ENCODE data around the gene GTF2A1L. TPM values are rescaled to one million over a fixed set of nuclear protein-coding genes. Genes with fewer than 3 reads are reported as not detected.
"Not testable (repeated sequence)": the region's sequence is repeated elsewhere in the genome, so short reads cannot be mapped to it uniquely, and the experiment has no call there.

Gene GTF2A1L
- total and polyA plus RNA-seq, 2 donors from 2014 or later = 0.76 to 2.7 TPM

- H3K27ac ChIP-seq (ENCODE audit: low read depth in 2 of 2, low read length in 2 of 2) = no peak overlapping the region
- FAIRE-seq = no peak
- H3K9ac ChIP-seq (ENCODE audit: low read length in 3 of 3) = no peak overlapping the region
- DNase-seq = no peak
- TF ChIP-seq, protein P1, sequence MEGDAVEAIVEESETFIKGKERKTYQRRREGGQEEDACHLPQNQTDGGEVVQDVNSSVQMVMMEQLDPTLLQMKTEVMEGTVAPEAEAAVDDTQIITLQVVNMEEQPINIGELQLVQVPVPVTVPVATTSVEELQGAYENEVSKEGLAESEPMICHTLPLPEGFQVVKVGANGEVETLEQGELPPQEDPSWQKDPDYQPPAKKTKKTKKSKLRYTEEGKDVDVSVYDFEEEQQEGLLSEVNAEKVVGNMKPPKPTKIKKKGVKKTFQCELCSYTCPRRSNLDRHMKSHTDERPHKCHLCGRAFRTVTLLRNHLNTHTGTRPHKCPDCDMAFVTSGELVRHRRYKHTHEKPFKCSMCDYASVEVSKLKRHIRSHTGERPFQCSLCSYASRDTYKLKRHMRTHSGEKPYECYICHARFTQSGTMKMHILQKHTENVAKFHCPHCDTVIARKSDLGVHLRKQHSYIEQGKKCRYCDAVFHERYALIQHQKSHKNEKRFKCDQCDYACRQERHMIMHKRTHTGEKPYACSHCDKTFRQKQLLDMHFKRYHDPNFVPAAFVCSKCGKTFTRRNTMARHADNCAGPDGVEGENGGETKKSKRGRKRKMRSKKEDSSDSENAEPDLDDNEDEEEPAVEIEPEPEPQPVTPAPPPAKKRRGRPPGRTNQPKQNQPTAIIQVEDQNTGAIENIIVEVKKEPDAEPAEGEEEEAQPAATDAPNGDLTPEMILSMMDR (IDR thresholded peaks at IDR 0.05; ENCODE audit: borderline replicate concordance, extremely low read depth, insufficient read depth) = no peak
- H3K36me3 ChIP-seq (ENCODE audit: control insufficient read depth in 2 of 3, insufficient read depth in 3 of 3, low read length in 3 of 3) = peaks cover 0 to 3% (median 0%) of the 10 kb centered on the region in 3 donors
- no peaks in the 10 kb centered on the region for H3K9me3 ChIP-seq (ENCODE audit: control insufficient read depth in 2 of 3, insufficient read depth in 1 of 3, low read length in 3 of 3)
- intact Hi-C loops (cut with DNase I) = no loop called here
- H3K4me1 ChIP-seq (ENCODE audit: control insufficient read depth in 2 of 3, insufficient read depth in 2 of 3, low read depth in 1 of 3, low read length in 3 of 3) = no peaks in the 10 kb centered on the region
- no peaks in the 10 kb centered on the region for H3K27me3 ChIP-seq (ENCODE audit: control insufficient read depth, insufficient read depth, low read length)
- no peak overlapping the region for H3K4me3 ChIP-seq (ENCODE audit: low read length in 3 of 3)
Measured at GRCh38 chr2:48605482-48606175, 12.0 kb upstream of the GTF2A1L start.

GRCh38 chr2:48607307-48608014, 10.2 kb upstream of the GTF2A1L start:
- no peaks in the 10 kb centered on the region for H3K27me3 ChIP-seq (ENCODE audit: control insufficient read depth, insufficient read depth, low read length)
- peaks cover 0 to 3% (median 0%) of the 10 kb centered on the region in 3 donors for H3K36me3 ChIP-seq (ENCODE audit: control insufficient read depth in 2 of 3, insufficient read depth in 3 of 3, low read length in 3 of 3)
- intact Hi-C loops (cut with DNase I) = no loop called here
- H3K27ac ChIP-seq (ENCODE audit: low read depth in 2 of 2, low read length in 2 of 2) = no peak overlapping the region
- H3K4me1 ChIP-seq (ENCODE audit: control insufficient read depth in 2 of 3, insufficient read depth in 2 of 3, low read depth in 1 of 3, low read length in 3 of 3) = no peaks in the 10 kb centered on the region
- TF ChIP-seq, protein P1 (IDR thresholded peaks at IDR 0.05; ENCODE audit: borderline replicate concordance, extremely low read depth, insufficient read depth) = no peak
- H3K9ac ChIP-seq (ENCODE audit: low read length in 3 of 3) = no peak overlapping the region
- no peaks in the 10 kb centered on the region for H3K9me3 ChIP-seq (ENCODE audit: control insufficient read depth in 2 of 3, insufficient read depth in 1 of 3, low read length in 3 of 3)
- no peak for FAIRE-seq
- H3K4me3 ChIP-seq (ENCODE audit: low read length in 3 of 3) = no peak overlapping the region
- DNase-seq = no peak

DNA sequence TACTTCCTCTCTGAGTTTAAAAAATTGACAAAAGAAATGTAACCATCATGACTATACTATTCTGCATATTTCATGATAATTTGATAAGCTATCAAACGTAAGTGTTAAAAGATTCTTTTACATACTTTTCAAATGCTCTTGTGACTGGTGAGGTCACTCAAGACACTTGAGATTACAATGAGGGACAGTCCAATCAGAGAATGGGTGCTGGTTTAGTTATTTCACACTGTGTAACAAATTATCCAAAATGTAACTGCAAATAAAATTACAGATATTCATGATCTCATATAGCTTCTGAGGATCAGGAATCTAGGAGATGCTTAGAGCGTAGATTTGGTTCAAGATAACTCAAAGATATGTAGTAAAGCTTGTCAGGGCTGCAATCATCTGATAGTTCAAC, 4.4 kb upstream of the GTF2A1L start:
- TF ChIP-seq, protein P1 (IDR thresholded peaks at IDR 0.05; ENCODE audit: borderline replicate concordance, extremely low read depth, insufficient read depth) = no peak
- Histone ChIP-seq H3K36me3 (ENCODE audit: control insufficient read depth in 2 of 3, insufficient read depth in 3 of 3, low read length in 3 of 3) (no peaks in the 10 kb centered on the region), H3K9ac (ENCODE audit: low read length in 3 of 3) (no peak overlapping the region), H3K4me1 (ENCODE audit: control insufficient read depth in 2 of 3, insufficient read depth in 2 of 3, low read depth in 1 of 3, low read length in 3 of 3) (no peaks in the 10 kb centered on the region), H3K27ac (ENCODE audit: low read depth in 2 of 2, low read length in 2 of 2) (no peak overlapping the region), H3K27me3 (ENCODE audit: control insufficient read depth, insufficient read depth, low read length) (no peaks in the 10 kb centered on the region), H3K9me3 (ENCODE audit: control insufficient read depth in 2 of 3, insufficient read depth in 1 of 3, low read length in 3 of 3) (no peaks in the 10 kb centered on the region), H3K4me3 (ENCODE audit: low read length in 3 of 3) (no peak overlapping the region)
- no peak for DNase-seq
- FAIRE-seq = no peak
- intact Hi-C loops (cut with DNase I) = no loop called here

GRCh38 chr2:48614581-48614980, 3.1 kb upstream of the GTF2A1L start:
- H3K27ac ChIP-seq (ENCODE audit: low read depth in 2 of 2, low read length in 2 of 2); H3K36me3 ChIP-seq (ENCODE audit: control insufficient read depth in 2 of 3, insufficient read depth in 3 of 3, low read length in 3 of 3); FAIRE-seq; DNase-seq; intact Hi-C loops (cut with DNase I); H3K4me3 ChIP-seq (ENCODE audit: low read length in 3 of 3); H3K9ac ChIP-seq (ENCODE audit: low read length in 3 of 3); H3K27me3 ChIP-seq (ENCODE audit: control insufficient read depth, insufficient read depth, low read length); H3K9me3 ChIP-seq (ENCODE audit: control insufficient read depth in 2 of 3, insufficient read depth in 1 of 3, low read length in 3 of 3); H3K4me1 ChIP-seq (ENCODE audit: control insufficient read depth in 2 of 3, insufficient read depth in 2 of 3, low read depth in 1 of 3, low read length in 3 of 3): not testable (repeated sequence)
